Liver (tissue), 9 donors: Measurements from ENCODE around the gene DCPS. TPM values are rescaled to one million over a fixed set of nuclear protein-coding genes. Genes with fewer than 3 reads are reported as not detected.

Experiments
- DNase-seq: peaks from one replicate; pipeline ENCODE4 v3.0.0-alpha.2; 2017; ENCODE audit warnings: low spot score
- H3K27ac ChIP-seq, 2 donors: one replicate each; pipeline ENCODE4 v1.7.0; 2013; ENCODE audit warnings: inconsistent platforms in 2 of 2, low read length in 2 of 2, control low read depth in 1 of 2, low read depth in 1 of 2, mild to moderate bottlenecking in 1 of 2
- H3K27me3 ChIP-seq, 4 donors: one replicate each; pipeline versions ENCODE4 v1.6.1 to v1.7.0; 2013; ENCODE audit warnings: low read length in 3 of 4, inconsistent platforms in 1 of 4, mild to moderate bottlenecking in 1 of 4, moderate library complexity in 1 of 4; ENCODE audit not compliant: control insufficient read depth in 4 of 4, insufficient read depth in 4 of 4
- H3K36me3 ChIP-seq, 4 donors: one replicate each; pipeline versions ENCODE4 v1.6.1 to v1.7.0; 2013; ENCODE audit warnings: low read length in 3 of 4, mild to moderate bottlenecking in 3 of 4, low read depth in 1 of 4, moderate library complexity in 1 of 4; ENCODE audit not compliant: control insufficient read depth in 4 of 4, insufficient read depth in 3 of 4
- H3K4me1 ChIP-seq, 4 donors: one replicate each; pipeline versions ENCODE4 v1.6.1 to v1.7.0; 2013; ENCODE audit warnings: low read length in 3 of 4, mild to moderate bottlenecking in 3 of 4, moderate library complexity in 1 of 4; ENCODE audit not compliant: control insufficient read depth in 4 of 4, insufficient read depth in 4 of 4
- H3K4me3 ChIP-seq, 3 donors: one replicate each; pipeline versions ENCODE4 v1.6.1 to v1.7.0; 2013; ENCODE audit warnings: low read length in 3 of 3, control low read depth in 1 of 3, low read depth in 1 of 3, mild to moderate bottlenecking in 1 of 3
- H3K9ac ChIP-seq, 2 donors: one replicate each; pipeline ENCODE4 v1.7.0; 2013; ENCODE audit warnings: low read length in 2 of 2, mild to moderate bottlenecking in 2 of 2, moderate library complexity in 2 of 2, control low read depth in 1 of 2, low read depth in 1 of 2
- H3K9me3 ChIP-seq, 4 donors: one replicate each; pipeline versions ENCODE4 v1.6.1 to v1.7.0; 2013; ENCODE audit warnings: low read length in 3 of 4; ENCODE audit not compliant: control insufficient read depth in 4 of 4
- EGR1 ChIP-seq, 2 donors: IDR thresholded peaks; 2 replicates each; pipeline ENCODE4 v1.6.1; 2016 to 2018; ENCODE audit warnings: antibody characterized with exemption in 2 of 2, low read depth in 2 of 2
- FOXA1 ChIP-seq: IDR thresholded peaks from 2 replicates; pipeline ENCODE4 v1.6.1; 2016; ENCODE audit warnings: antibody characterized with exemption
- FOXA2 ChIP-seq: IDR thresholded peaks from 2 replicates; pipeline ENCODE4 v1.6.1; 2016; ENCODE audit warnings: antibody characterized with exemption
- GABPA ChIP-seq, 2 donors: IDR thresholded peaks in 1 of 2; conservative IDR thresholded peaks in 1 of 2; 2 replicates each; pipeline ENCODE4 v1.6.1; 2016; ENCODE audit warnings: antibody characterized with exemption in 2 of 2, mild to moderate bottlenecking in 1 of 2, moderate library complexity in 1 of 2
- HNF4A ChIP-seq, 2 donors: conservative IDR thresholded peaks; 2 replicates each; pipeline ENCODE4 v1.6.1; 2016; ENCODE audit warnings: antibody characterized with exemption in 2 of 2, mild to moderate bottlenecking in 2 of 2
- HNF4G ChIP-seq: IDR thresholded peaks from 2 replicates; pipeline ENCODE4 v1.6.1; 2016; ENCODE audit warnings: antibody characterized with exemption
- JUND ChIP-seq, 2 donors: IDR thresholded peaks; 2 replicates each; pipeline ENCODE4 v1.6.1; 2016; ENCODE audit warnings: antibody characterized with exemption in 2 of 2
- NR2F2 ChIP-seq: IDR thresholded peaks from 2 replicates; pipeline ENCODE4 v1.6.1; 2016; ENCODE audit warnings: antibody characterized with exemption
- RAD21 ChIP-seq, 2 donors: IDR thresholded peaks; 2 replicates each; pipeline ENCODE4 v1.6.1; 2016; ENCODE audit warnings: antibody characterized with exemption in 2 of 2, mild to moderate bottlenecking in 2 of 2
- REST ChIP-seq: IDR thresholded peaks from 2 replicates; pipeline ENCODE4 v1.6.1; 2016; ENCODE audit warnings: antibody characterized with exemption, mild to moderate bottlenecking
- RXRA ChIP-seq, 2 donors: IDR thresholded peaks; 2 replicates each; pipeline ENCODE4 v1.6.1; 2017 to 2018; ENCODE audit warnings: antibody characterized with exemption in 2 of 2, mild to moderate bottlenecking in 1 of 2
- SP1 ChIP-seq: IDR thresholded peaks from 2 replicates; pipeline ENCODE4 v1.6.1; 2018; ENCODE audit warnings: antibody characterized with exemption, mild to moderate bottlenecking
- TAF1 ChIP-seq: conservative IDR thresholded peaks from 2 replicates; pipeline ENCODE4 v1.6.1; 2016; ENCODE audit warnings: antibody characterized with exemption, mild to moderate bottlenecking
- YY1 ChIP-seq: IDR thresholded peaks from 2 replicates; pipeline ENCODE4 v1.6.1; 2016; ENCODE audit warnings: antibody characterized with exemption, mild to moderate bottlenecking
- WGBS: extraction: QIAGEN DNeasy Blood & Tissue Kit; methylation state at CpG from one replicate; pipeline ENCODE4 v1.1.7; 2013; 5-methylcytosine and 5-hydroxymethylcytosine counted together
- polyA plus RNA-seq, 2 donors: library from polyadenylated mRNA; stranded (reverse) in 1 of 2; unstranded in 1 of 2; fragments of 200-250 nt in 1 of 2; fragments of >200 nt in 1 of 2; fragmentation: Nextera tagmentation in 1 of 2; extraction: Ambion mirVana in 1 of 2; gene quantifications; one replicate each; pipeline versions ENCODE4 v1.2.1 to v1.2.3, GENCODE V29; 2013 to 2015
- total RNA-seq, 2 donors: library from RNA; depleted of rRNA; stranded (reverse); fragments of >200 nt; gene quantifications; one replicate each; pipeline ENCODE4 v1.2.3, GENCODE V29; 2014
- TF ChIP-seq, protein P1 (sequence below): fragments of 150-350 bp; IDR thresholded peaks from 2 replicates; pipeline ENCODE4 v1.5.1; 2017; ENCODE audit warnings: improper control_type of control experiment, low read depth, low read length; ENCODE audit not compliant: missing input control
- TF ChIP-seq, protein P2 (sequence below): IDR thresholded peaks from 2 replicates; pipeline ENCODE4 v1.6.1; 2016; ENCODE audit warnings: antibody characterized with exemption
- TF ChIP-seq, protein P3 (sequence below): IDR thresholded peaks from 2 replicates; pipeline ENCODE4 v1.6.1; 2016; ENCODE audit warnings: antibody characterized with exemption
- TF ChIP-seq, protein P4 (sequence below): IDR thresholded peaks from 2 replicates; pipeline ENCODE4 v1.6.1; 2016; ENCODE audit warnings: antibody characterized with exemption
- donor health status: healthy.
- donor health status: healthy.
- donor health status: healthy.
- donor health status: healthy.
- donor health status: healthy.

Gene DCPS
- total and polyA plus RNA-seq, 4 donors = 5.6 to 61.0 (median 19.0) TPM

DNA sequence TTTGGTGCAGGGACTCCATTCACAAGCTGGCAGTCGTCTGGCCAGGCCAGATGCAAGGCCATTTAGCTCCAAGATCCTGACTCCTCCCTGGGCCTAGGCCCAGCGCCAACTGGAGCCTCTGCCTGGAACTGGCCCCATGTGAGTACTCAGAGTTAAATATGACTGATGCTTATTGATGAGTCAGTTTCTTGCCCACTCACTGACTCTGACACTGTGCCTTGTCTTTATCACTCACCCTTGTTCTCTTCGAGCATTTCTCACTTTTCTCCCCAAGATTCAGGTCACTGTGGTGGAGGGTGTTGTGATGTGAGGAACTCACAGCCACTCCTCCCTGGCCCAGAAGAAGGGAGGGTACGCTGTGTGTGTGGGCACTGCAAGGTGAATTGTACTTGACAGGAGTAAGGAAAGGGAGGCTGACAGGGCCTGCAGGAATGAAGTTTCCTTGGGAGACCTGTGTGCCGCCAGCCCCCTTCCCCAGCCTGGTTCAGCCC, 28.4 kb downstream of the DCPS start (continued):
- TF ChIP-seq, protein P1, sequence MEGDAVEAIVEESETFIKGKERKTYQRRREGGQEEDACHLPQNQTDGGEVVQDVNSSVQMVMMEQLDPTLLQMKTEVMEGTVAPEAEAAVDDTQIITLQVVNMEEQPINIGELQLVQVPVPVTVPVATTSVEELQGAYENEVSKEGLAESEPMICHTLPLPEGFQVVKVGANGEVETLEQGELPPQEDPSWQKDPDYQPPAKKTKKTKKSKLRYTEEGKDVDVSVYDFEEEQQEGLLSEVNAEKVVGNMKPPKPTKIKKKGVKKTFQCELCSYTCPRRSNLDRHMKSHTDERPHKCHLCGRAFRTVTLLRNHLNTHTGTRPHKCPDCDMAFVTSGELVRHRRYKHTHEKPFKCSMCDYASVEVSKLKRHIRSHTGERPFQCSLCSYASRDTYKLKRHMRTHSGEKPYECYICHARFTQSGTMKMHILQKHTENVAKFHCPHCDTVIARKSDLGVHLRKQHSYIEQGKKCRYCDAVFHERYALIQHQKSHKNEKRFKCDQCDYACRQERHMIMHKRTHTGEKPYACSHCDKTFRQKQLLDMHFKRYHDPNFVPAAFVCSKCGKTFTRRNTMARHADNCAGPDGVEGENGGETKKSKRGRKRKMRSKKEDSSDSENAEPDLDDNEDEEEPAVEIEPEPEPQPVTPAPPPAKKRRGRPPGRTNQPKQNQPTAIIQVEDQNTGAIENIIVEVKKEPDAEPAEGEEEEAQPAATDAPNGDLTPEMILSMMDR = no peak
- TF ChIP-seq HNF4A (conservative IDR thresholded peaks at IDR 0.05) (no peak), HNF4G (no peak)

DNA sequence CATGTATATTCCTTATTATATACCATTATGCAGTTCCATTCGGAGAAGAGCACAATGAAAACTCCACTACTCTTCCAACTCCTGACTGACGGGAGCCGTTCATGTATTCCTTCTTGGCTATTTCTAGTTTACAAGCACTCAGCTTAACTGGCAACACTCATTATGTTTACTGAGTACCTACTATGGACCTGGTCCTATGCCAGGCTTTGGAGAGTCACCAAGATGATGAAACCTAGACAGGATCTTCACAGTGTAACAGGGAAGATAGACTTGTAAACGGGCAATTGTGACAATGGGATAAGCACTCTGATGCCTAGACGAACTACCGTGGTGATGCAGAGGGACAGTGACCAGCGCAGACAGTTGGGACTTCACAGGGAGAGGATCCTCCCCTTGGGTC, 29.3 kb downstream of the DCPS start:
- no peak for DNase-seq
- no peaks in the 10 kb centered on the region for H3K27me3 ChIP-seq
- H3K9ac ChIP-seq = no peak overlapping the region
- H3K9me3 ChIP-seq = no peaks in the 10 kb centered on the region
- TF ChIP-seq RAD21 (IDR thresholded peaks at IDR 0.05) = no peak
- peak; percentile 36 for TF ChIP-seq FOXA2
- no peak for TF ChIP-seq YY1
- no peak for TF ChIP-seq NR2F2
- peak in 1 of 2 donors; percentile 7 for TF ChIP-seq HNF4A (conservative IDR thresholded peaks at IDR 0.05)
- no peak for TF ChIP-seq GABPA (IDR thresholded peaks at IDR 0.05 in 1 of 2, conservative IDR thresholded peaks at IDR 0.05 in 1 of 2)
- no peak overlapping the region for H3K4me3 ChIP-seq
- H3K27ac ChIP-seq = no peak overlapping the region
- peaks cover 9 to 63% (median 34%) of the 10 kb centered on the region in 4 donors for H3K4me1 ChIP-seq
- 80% methylated on average over 7 of the region's 7 CpGs for WGBS
- H3K36me3 ChIP-seq = peaks cover 4 to 26% (median 15%) of the 10 kb centered on the region in 4 donors

DNA sequence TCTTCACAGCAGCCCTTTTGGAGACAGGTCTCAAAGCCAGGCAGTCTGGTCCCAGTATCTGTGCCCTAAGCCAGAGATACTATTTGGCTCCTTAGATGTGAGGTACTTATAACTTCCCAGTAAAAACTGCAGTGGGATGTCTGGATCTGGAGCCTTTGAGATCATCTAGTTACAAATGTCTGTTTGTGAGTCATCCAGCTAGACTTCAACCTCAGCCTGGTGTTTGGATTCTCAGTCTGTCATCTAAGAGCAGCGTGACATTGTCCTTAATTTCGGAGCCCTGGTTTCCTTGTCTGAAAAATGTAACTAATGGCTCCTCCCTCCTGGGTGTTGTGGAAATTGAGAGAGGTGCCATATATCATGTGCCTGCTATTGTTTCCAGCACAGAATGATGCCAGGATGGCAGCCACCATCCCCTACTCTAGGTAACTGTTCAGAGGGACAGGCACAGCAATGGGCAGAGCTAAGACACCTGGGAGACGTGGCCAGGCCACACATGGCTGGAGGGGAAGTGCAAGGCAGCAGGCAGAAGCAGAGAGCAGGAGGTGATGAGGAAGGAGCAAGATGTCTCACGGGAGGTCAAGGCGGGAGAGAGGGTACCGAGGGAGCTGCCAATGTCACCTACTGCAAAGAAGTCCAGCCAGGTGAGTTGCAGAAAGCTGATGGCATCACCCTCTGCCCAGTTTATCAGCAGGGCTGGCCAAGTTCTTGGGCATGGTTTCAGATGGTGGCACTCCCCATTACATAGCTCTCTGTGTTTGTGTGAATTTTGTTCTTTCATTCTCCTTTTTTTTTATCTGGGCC, 31.0 kb downstream of the DCPS start:
- H3K9ac ChIP-seq = no peak overlapping the region
- TF ChIP-seq TAF1 (no peak), YY1 (no peak), RAD21 (IDR thresholded peaks at IDR 0.05) (no peak), JUND (IDR thresholded peaks at IDR 0.05) (no peak), FOXA2 (no peak), FOXA1 (no peak), HNF4G (no peak), GABPA (IDR thresholded peaks at IDR 0.05 in 1 of 2, conservative IDR thresholded peaks at IDR 0.05 in 1 of 2) (no peak), SP1 (no peak), EGR1 (IDR thresholded peaks at IDR 0.05; ENCODE audit: low read depth in 2 of 2) (no peak), HNF4A (conservative IDR thresholded peaks at IDR 0.05) (no peak), RXRA (IDR thresholded peaks at IDR 0.05) (no peak), NR2F2 (no peak), REST (no peak)
- TF ChIP-seq, protein P2, sequence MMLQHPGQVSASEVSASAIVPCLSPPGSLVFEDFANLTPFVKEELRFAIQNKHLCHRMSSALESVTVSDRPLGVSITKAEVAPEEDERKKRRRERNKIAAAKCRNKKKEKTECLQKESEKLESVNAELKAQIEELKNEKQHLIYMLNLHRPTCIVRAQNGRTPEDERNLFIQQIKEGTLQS = no peak
- TF ChIP-seq, protein P3, sequence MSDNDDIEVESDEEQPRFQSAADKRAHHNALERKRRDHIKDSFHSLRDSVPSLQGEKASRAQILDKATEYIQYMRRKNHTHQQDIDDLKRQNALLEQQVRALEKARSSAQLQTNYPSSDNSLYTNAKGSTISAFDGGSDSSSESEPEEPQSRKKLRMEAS = no peak
- TF ChIP-seq, protein P1 = no peak
- TF ChIP-seq, protein P4, sequence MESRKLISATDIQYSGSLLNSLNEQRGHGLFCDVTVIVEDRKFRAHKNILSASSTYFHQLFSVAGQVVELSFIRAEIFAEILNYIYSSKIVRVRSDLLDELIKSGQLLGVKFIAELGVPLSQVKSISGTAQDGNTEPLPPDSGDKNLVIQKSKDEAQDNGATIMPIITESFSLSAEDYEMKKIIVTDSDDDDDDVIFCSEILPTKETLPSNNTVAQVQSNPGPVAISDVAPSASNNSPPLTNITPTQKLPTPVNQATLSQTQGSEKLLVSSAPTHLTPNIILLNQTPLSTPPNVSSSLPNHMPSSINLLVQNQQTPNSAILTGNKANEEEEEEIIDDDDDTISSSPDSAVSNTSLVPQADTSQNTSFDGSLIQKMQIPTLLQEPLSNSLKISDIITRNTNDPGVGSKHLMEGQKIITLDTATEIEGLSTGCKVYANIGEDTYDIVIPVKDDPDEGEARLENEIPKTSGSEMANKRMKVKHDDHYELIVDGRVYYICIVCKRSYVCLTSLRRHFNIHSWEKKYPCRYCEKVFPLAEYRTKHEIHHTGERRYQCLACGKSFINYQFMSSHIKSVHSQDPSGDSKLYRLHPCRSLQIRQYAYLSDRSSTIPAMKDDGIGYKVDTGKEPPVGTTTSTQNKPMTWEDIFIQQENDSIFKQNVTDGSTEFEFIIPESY = no peak
- no peaks in the 10 kb centered on the region for H3K27me3 ChIP-seq
- no peak overlapping the region for H3K4me3 ChIP-seq
- no peaks in the 10 kb centered on the region for H3K9me3 ChIP-seq
- H3K36me3 ChIP-seq = peaks cover 4 to 39% (median 28%) of the 10 kb centered on the region in 4 donors
- 78% methylated on average over 6 of the region's 6 CpGs for WGBS
- H3K27ac ChIP-seq = peak overlapping the region in 1 of 2 donors; percentile 8
- peaks cover 9 to 47% (median 29%) of the 10 kb centered on the region in 4 donors for H3K4me1 ChIP-seq
- no peak for DNase-seq
